GM15510 (cell line): ENCODE data around the gene TCEAL9.

Experiments used
- POLR2A ChIP-seq: IDR thresholded peaks from 3 replicates; pipeline ENCODE4 v1.6.1; 2011; ENCODE audit warnings: borderline replicate concordance; ENCODE audit not compliant: insufficient read length; ENCODE audit errors: extremely low read depth

TCEAL9 gene, protein sequence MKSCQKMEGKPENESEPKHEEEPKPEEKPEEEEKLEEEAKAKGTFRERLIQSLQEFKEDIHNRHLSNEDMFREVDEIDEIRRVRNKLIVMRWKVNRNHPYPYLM

DNA sequence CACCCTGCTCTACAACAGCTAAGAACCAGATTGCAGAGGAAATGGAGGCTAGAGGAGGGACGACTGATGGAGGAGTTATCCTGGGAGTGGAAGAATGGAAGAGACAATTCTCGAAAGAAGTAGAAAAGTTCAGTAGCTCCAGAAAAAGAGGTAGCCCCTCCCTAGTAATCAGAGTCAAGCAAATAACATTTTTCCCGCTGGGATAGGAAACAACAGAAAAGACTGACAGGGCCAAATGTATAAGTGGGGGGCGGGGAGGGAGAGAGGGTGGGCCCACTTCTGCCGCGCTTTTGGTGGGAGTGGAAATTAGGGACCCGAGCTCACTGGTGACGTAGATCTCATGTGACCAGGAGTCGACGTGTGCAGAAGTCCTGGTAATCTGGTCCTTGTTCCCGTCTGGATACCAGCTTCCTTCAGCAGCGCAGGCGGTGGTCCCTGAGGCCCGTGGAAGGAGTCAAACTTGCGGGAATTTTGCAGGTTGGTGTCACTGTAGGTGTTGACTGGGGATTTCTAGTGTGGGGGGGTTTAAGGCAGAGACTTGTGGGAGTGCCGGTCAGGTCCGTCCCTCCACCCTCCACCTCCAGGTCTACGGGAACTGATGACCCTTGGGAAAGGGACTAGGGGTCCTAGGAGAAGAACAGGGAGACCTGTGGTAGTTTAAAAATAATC lies at the start of gene TCEAL9:
TCEAL9 (plus strand) TSS at position 377 of the 669 bp plus-strand sequence. CDS start 1,179 bp downstream, outside the sequence.
- no peak for TF ChIP-seq POLR2A

DNA sequence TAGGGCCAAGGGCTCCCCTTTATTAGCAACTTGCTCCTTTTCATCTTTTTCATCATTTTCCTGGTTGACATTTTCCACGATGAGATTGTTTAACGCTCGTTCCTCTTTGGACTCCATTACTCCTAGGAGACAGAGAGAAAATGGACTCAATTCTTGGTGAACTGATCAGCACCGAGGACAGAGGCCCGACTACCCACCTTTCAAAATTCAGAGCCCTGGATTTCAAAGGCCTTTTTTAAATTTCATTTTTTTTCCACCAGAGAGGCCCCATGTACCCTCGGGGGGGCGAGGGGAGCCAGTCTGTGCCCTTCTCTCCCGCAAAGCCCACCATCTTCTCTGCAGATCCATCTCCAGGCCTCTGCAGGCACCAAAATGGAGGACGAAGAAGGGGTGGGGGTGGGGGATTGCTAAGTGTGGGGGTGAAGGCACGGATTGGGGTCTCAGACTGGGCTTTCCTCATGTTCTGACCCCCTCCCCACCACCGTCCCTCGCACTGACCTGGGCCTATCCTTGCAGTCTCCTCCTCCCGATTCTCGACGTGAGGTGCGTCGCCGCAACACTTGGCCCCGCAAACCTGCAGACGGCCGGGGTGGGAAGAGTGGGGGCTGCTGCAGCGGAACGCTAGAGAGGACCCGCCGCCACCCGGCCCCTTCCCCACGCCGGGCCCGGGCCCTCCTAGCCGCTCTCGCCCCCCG lies 46.3 kb upstream of the TCEAL9 start:
- no peak for TF ChIP-seq POLR2A

DNA sequence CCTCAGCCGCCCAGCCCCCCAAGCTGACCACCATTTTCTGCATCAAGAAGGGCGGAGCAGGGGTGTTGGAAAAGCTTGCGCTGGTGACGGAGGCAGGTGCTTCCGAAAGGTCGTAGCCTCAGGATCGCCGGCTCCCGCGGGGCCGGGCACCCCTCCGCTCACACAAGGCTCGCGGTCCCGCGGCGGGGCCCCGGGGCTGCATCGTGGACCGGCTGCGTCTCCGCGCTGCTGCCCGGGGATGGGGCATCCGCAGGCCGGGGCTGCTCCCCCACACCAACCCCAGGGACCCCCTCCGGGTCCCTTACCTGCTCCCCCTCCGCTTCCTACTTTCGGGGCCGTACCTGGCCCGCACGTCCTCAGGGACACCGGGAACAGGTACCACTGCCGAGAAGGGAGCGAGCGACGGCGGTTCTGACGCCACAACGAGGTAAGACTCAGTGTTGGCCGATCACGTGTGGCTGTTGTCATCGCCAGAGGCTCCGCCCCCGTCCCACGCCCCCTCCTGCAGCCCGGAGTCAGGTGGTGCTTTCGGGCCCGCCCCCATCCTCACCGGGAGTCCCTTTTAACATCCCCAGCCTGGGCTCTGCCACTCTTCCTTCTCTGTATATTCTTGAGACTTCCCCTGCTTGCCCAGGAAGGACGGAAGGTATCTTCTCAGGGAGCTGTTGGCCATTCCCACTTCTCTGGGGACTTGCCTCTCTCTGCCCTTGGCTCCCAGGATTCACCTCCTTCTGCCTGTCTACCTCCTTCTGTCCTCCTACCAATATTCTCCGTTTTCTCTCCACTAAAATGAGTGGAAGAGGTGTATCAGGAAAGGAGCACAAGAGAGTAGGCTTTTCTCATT lies 45.5 kb upstream of the TCEAL9 start, which contains the start of gene BEX2:
BEX2 (minus strand) TSS at position 436 of the 844 bp plus-strand sequence. CDS start 1,014 bp downstream, outside the sequence.
- TF ChIP-seq POLR2A: peak; percentile 40

DNA sequence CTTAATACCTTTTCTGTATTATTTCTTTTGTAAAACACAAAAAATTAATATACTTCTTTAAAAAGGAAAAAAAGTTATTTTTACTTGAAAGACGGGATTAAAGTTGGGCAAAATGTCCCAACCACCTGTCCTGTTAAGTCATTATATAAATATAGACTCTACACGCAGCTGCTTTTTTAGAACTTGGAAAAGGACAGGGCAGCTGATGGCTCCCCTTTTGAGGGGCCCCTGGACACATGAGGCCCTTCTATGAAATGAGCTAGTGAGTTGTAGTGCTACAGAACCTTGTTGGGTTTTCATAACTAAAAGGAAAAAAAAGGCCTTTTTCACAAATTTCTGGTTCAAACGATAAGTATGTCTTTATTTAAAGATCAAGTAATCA lies 44.9 kb upstream of the TCEAL9 start:
- TF ChIP-seq POLR2A: no peak

DNA sequence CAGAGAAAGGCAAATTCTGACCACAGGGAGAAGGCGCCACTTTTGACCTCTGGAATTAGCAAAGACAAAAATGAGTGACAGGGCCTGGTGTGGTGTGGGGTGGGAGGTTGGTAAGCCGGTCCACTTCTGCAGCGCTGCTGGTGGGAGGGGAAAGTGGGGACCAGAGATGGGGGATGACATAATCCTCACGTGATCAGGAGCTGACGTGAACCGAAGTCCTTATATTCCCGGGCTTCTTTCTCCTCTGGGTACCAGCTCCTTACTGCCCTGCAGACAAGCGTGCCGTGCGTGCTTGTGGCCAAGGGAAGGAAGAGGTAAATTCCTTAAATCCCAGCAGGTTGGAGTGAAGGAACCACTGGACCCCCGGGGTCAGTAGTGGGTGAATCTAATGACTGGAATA lies 26.3 kb upstream of the TCEAL9 start, which contains the start of gene TCEAL7:
TCEAL7 (plus strand) TSS at position 249 of the 400 bp plus-strand sequence. CDS start 1,165 bp downstream, outside the sequence.
- TF ChIP-seq POLR2A: no peak

DNA sequence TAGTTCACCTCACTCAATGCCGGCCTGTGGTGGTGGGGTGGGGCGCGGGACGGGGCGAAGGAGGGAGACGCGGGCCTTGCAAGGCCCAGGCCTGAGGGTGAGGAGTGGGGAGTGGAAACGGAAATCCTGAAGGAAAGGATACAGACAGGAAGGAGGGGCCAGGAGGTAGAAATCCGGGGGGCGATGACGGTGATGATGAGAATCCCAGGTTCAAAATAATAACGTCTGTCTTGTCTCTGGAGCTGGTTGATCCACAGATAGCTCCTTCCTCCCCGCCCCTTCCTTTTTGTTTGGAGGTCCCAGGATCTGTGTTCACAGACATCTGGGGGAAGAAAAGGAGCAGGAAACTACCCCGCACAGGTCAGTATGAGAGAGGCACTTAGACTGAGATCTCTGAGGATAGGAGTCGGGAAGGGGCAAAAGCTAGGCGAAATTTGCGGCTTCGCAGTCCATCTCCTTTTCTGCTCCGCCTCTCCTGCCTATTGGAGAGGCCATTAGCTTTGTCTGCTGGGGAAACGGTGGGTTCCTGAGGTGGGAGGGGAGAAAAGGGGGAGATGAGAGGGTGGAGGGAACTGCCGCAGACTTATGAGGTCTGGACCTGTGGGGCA lies 25.5 kb upstream of the TCEAL9 start:
- TF ChIP-seq POLR2A: no peak

DNA sequence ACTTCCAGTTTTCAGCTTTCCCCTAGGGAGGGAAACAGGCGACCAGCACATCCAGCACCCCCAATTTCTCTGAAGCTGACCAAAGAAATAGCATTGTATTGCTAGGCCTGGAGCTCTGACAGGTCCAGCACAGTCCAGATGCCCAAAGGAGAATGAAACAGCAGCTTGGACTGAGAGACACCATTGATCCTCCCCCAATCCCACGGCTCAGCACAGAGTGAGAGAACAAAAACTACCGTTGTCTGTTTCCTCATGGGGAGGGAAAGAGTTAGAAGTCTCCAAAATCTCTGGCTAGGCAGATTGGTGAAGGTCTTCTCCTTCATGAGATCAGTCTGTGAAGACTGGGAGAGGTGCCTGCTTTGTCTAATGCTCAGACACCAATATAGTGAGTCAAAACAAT lies 17.6 kb upstream of the TCEAL9 start:
- TF ChIP-seq POLR2A: no peak

DNA sequence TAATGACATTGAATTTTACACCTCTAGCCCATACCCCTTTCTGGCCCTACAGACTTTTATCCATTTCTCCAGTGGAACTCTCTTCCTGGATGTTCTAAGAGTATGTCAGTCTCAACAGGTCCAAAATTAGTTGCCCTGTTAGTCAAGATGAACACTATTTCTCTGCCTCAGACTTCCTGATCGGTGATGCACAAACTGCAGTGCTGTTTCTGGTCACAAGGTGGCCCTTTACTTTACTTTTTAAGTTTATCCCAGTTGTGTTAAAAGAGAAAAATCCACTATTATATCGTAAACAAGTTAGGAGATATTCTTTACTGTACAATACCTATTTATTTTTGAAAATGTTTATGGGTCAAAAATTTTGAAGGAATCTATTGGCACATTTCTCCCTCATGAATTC lies 13.2 kb upstream of the TCEAL9 start:
- TF ChIP-seq POLR2A: no peak

DNA sequence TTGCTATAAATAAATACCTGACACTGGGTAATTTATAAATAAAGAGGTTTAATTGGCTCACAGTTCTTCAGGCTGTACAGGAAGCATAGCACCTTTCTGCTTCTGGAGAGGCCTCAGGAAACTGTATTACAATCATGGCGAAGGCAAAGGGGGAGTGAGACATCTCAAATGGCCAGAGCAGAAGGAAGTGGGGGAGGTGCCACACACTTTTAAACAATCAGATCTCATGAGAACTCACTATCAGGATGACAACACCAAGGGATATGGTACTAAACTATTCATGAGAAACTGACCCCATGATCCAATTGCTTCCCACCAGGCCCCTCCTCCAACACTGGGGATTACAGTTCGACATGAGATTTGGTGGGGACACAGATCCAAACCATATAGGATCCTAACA lies 11.7 kb upstream of the TCEAL9 start:
- no peak for TF ChIP-seq POLR2A

DNA sequence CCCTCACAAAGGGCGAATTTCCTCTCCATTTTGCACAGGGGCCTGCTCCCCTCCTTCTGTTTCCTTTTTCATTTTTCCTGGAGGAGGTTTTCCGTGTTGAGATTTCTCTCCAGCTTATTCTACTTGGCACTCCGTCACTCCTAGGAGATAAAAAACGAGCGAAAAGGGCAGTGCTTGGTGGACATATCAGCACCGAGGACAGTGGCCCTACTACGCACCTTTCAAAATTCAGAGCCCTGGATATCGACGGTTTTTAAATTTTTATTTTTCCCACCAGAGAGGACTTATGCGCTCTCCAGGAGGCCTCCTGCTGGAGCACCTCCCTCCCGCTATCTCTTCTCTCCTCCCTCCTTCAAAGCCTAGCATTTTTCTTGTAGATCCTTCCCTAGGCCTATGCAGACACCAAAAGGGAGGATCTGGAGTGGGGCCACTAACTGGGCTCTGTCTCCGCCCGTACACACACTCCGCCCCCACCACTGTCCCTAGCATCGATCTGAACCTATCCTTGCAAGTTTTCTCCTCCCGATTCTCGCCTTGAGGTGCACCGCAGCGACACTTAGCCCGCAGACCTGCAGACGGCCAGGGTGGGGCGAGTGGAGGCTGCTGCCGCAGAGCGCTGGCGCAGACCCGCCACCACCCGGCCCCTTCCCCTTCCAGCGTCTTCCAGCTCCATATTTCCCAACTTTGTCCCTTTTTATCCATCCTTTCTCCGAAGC lies 8.5 kb upstream of the TCEAL9 start:
- TF ChIP-seq POLR2A: no peak

DNA sequence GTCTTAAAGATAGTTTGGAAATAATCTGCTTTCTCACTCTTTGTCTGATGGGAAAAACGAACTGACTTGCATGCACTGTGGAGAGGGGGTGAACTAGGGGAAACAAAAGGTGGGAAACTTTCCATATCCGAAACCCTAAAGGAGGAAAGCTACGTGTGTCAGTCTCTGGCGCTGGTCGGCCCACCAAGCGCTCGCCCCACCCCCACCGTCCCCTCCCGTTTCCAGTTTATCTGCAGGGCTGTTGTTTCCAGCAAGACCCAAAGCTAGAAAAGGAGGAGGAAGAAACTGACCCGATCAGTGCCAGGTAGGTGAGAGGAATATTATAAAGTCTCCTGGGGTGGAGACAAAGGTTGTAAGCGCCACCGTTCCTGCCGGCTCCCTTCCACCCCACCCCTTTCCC lies 552 bp downstream of the TCEAL9 start:
- no peak for TF ChIP-seq POLR2A

DNA sequence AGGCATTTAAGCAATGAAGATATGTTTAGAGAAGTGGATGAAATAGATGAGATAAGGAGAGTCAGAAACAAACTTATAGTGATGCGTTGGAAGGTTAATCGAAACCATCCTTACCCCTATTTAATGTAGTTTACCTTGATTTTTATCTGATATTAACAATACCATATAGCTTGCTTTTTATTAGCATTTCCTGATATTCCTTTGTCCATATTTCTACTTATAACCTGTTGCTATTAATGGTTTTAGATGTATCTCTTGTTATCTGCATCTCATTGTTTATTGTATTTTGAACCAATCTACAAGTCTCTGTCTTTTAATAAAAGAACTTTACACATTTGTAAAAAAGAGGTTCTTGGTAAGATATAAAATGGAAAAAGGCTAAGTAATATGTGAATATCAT lies 1.6 kb downstream of the TCEAL9 start:
- TF ChIP-seq POLR2A: no peak

DNA sequence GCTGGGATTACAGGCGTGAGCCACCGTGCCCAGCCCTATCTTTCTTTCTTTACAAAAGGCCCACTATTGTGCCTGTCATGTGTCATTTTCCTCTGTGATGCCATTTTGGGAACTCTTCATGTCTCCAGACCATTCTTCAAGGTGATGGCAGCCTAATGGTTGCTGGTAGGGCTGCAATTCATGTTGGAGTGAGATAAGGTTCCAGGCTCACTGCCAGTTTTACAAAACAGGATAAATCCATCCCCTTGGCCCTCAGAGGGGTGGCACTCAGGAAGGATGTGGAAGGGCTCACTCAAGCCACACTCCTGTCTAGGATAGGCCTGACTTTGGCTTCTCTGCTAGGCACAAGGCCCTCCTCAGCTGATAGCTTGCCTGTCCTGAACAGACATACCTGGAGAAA lies 3.8 kb downstream of the TCEAL9 start:
- TF ChIP-seq POLR2A: no peak

DNA sequence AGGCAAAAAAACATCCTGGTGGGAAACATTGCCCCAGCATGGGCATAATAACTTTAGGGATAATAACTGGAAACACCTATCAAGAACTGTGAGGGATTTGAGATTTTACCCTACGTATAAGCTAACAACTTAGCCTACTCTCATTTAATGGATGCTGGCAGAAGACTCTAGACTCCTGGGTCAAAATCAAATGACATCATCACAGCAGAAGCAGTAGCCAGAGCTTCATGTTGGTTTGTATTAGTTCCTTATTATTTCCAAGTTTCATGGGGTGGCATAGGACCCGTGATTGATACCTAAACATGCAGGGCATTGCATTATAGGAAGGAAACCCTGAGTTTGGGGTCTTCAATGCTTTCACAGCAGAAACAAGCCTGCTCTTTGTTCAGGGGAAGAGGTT lies 4.6 kb downstream of the TCEAL9 start:
- TF ChIP-seq POLR2A: no peak

DNA sequence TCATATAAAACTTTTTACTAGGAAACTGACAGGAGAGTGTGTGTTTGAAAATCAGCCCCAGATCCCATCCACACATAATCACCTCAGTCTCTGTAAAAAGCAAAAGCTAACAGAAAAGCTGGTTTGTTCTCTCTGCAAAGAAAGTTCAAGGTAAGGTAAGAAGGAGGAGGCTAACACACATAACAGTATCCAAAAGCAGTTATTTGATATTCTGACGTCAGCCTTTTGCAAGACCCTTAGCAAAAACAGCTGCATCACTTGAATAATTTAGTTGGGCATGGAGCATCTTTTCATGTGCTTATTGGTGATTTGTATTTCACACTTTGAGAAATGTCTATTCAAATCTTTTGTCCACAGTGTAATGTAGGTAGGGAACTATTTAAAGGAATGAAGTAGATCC lies 5.5 kb downstream of the TCEAL9 start:
- TF ChIP-seq POLR2A: no peak

DNA sequence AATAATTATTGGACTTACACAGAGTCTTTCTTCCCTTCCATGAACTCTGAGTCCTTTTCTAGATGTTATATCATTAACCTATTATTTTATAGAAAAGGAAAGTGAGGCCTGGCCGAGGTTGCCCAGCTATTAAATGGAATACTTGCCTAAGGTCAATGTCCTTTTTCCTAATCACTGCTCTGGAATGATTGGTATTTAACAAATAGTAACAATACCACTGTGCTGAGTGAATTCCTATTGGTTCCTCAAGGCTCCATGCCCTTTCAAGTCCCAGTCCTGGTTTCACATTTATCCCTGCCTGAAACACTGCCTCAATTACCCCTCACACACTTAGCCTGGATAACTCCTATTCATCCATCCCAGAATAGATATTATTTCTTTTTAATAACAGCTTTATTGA lies 6.2 kb downstream of the TCEAL9 start:
- no peak for TF ChIP-seq POLR2A
